Stimulated activated CD8-positive, alpha-beta memory T cell treated with anti-CD3 and anti-CD28 coated beads, Interleukin-12 subunit alpha, Interleukin-12 subunit beta, amount 100 ng/mL, for 4 hours (primary cell): ENCODE data around the gene PRKRA.
"Not testable (repeated sequence)": the region's sequence is repeated elsewhere in the genome, so short reads cannot be mapped to it uniquely, and the experiment has no call there.

Experiments used
- DNase-seq: peaks from one replicate; pipeline ENCODE4 v3.0.0-alpha.2; 2020; ENCODE audit warnings: low read depth

PRKRA gene

GRCh38 chr2:178450774-178451525, at the start of gene PRKRA, which contains the start of gene PJVK:
TSS of gene PRKRA (minus strand) at chr2:178451175. CDS start at chr2:178451030, 145 bp downstream.
TSS of gene PJVK (plus strand) at chr2:178451378. CDS start at chr2:178453410, 2,032 bp downstream.
- peak; percentile 94 for DNase-seq

GRCh38 chr2:178499640-178500039, 48.7 kb upstream of the PRKRA start:
- no peak for DNase-seq

- DNase-seq = no peak
These were observed 47.2 kb upstream of the PRKRA start for GRCh38 chr2:178498137-178498536.

DNA sequence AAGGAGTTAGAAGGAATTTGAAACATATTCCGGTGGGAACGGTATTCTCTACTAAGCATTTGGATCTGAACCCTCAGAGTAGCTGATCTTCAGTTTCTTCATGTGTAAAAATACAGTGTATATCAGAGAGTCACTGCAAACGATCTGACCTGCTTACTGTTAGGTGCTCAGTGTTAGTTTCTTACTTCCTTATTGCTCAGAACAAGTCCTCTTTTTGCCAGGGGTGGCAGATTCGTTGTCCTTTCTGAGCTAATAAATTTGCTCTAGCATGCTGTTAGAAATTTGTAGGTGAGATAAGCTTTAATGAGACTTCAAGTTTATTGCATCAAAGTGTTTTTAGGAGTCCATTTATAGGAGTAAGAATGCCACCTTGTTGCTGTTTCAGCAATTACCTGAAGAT, 45.1 kb upstream of the PRKRA start:
- DNase-seq = no peak

GRCh38 chr2:178491612-178492011, 40.6 kb upstream of the PRKRA start:
- no peak for DNase-seq

DNA sequence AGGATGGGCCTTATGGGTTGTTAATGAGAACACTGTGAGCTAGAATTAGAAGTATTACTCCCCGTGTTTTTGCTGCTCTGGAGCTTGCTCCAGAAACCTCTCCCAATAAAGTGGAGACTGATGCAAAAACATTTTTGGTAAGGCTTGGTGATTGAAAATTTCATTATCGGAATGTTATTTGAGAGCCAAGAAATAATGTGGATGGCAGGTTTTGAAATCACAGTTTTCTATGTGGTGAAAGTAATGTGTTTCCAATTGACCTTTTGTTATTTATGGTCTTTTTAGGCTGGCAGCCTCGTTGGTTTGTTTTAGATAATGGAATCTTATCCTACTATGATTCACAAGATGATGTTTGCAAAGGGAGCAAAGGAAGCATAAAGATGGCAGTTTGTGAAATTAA, 34.4 kb upstream of the PRKRA start:
- no peak for DNase-seq

DNA sequence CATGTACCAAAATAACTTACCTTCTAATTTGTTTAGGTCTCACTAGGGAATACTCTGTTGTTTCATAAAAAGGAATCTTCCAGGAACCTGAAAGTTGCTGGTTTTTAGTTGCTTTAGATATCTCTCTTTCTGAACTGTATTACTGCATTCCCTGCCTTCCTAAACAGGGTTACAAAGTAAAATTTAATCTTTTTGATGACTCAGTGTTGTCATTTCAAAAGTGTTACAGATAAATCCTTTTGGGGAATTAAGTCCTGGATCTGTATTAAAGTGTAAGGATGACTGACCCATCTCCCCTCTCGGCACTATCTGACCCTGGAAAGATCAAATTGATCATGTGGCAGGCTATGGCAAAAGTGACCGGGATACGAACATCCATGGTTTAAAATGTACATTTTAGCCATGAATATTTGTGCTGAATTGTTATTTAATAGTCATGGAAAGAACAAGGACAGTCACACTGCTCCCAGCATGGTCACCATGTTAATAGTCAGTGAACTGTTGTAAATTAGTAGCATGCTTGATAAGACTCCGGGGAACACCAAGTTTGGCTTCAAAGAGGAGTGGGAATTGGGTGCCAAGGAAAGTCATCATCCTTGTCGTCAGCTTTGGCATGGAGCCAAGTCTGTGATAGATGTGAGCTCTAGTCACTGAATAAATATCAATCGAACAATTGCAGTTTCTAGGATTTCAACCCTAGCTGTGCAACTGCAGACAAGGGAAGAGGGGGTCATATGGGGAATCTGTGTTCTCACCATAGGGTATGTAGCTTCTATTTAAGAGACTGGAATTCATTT, 33.5 kb upstream of the PRKRA start:
- DNase-seq = no peak

DNA sequence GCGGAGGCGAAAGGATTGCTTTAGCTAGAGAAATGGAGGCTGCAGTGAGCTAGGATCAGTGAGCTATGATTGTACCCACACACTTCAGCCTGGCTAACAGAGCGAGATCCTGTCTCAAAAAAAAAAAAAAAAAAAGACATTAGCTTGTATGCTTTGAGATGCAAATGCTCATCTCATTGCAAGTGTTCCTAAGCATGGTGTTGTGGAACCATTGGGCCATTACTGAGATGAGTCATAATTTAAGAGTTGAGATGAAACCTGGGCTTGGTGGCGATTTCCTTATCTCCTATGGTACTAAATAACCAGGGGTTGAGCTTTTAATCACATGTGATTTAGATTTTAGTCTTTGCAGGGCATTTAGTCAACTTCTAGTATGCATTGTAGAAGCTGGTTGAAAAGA, 31.5 kb upstream of the PRKRA start:
- no peak for DNase-seq

- DNase-seq = peak; percentile 62
These were observed 29.5 kb upstream of the PRKRA start, which contains the start of gene PLEKHA3 for GRCh38 chr2:178480227-178481181. TSS of gene PLEKHA3 (plus strand) at chr2:178480457. CDS start at chr2:178480870, 413 bp downstream.

DNA sequence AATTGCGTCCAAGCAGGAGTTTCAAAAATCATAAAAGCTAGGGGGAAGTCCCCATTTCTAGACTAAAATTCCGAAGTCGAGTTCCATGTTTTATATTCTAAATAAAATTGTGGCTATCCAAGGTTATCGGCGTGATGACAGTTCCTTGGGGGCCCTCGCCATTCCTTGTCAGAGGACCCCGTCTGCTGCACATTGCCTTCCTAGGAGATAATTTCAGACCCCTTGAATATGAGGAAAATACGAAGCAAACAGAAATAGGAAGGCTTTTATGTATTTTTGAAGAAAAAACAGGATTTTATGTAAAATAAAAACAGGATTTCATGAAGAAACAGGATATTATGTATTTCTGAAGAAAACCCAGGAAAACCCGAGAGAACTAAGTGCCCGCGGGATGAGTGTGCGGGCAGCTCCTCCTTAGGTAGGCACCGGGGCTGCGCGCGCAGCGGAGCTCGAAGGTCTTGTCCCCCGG, 28.8 kb upstream of the PRKRA start:
- DNase-seq = no peak

GRCh38 chr2:178479275-178479616, 28.3 kb upstream of the PRKRA start:
- no peak for DNase-seq

GRCh38 chr2:178478439-178479274, 27.7 kb upstream of the PRKRA start, which contains the start of gene FKBP7:
TSS of gene FKBP7 (minus strand) at chr2:178478600. CDS start at chr2:178478499, 101 bp downstream.
- DNase-seq = peak; percentile 74

GRCh38 chr2:178478130-178478438, 27.1 kb upstream of the PRKRA start:
- DNase-seq = no peak

- no peak for DNase-seq
These were observed 26.6 kb upstream of the PRKRA start for GRCh38 chr2:178477443-178478129.

DNA sequence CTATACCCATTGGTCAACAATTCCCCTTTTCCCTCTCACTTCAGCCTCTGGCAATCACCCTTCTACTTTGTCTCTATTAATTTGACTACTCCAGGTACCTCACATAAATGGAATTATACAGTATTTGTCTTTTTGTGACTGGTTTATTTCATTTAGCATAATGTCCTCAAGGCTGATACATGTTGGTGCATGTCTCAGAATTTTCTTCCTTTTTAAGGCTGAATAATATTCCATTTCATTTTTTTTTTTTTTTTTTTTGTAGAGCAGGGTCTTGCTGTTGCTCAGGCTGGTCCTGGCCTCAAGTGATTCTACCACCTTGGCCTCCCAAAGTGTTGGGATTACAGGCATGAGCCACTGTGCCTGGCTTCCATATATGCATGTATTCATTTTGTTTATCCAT, 25.5 kb upstream of the PRKRA start:
- DNase-seq = no peak

DNA sequence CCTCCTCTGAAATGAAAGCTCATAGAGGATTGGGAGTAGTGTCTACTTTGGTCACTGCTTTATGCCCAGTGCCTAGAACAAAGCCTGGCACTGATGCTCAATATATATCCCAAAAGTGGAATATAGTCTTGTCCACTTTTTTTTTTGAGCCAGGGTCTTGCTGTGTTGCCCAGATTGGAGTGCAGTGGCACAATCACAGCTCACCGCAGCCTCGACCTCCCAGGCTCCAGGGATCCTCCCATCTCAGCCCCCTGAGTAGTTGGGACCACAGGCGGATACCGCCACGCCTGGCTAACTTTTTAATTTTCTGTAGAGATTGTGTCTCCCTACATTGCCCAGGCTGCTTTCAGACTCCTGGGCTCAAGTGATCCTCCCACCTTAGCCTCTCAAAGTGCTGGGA, 23.6 kb upstream of the PRKRA start:
- no peak for DNase-seq

- DNase-seq = no peak
These were observed 23.0 kb upstream of the PRKRA start for GRCh38 chr2:178473931-178474330.

- no peak for DNase-seq
These were observed 22.4 kb upstream of the PRKRA start for GRCh38 chr2:178473373-178473772.

DNA sequence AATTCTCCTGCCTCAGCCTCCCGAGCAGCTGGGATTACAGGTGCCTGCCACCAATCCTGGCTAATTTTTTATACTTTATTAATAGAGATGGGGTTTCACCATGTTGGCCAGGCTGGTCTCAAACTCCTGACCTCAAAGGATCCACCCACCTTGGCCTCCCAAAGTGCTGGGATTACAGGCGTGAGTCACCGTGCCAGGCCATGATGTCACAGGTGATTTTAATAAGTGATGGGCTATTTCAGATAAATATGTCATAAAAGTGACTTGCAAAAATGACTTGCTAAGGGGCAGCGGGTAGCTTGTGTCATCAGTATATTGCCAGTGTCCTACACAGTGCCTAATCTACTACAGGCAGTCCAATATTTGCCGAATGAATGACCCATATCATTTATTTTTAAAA, 20.3 kb upstream of the PRKRA start:
- not testable (repeated sequence) for DNase-seq

DNA sequence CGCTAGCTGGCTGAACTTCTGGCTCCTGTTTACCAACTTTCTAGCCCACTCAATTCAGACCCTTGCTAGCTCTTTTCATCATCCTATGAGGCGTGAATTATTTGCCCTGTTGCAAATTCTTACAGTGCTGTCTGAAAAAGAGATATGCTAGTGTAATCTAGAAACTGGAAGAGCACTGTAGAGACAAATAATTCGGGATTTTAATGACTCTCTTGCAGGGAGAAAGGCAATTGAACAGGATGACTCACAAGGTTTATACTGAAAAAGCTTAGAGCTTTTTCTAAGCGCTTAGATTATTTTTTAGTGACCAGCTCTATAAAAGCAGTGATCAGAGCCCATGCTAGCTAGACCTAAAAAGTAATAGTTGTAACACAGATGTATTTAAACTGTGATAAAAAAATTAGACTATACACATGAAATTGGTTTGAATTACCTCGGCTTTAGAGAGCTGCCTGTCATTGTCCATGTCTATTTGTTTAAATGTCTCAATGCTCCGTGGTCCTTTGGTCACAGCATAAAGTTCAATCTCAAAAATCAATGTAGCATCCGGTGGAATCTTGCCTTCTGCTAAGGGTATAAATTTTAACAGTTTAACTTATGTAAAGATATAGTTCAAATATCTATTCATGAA, 18.4 kb upstream of the PRKRA start:
- DNase-seq = no peak
